H1 (cell line): ENCODE results near the gene EXD3. TPM values are rescaled to one million over a fixed set of nuclear protein-coding genes. Genes with fewer than 3 reads are reported as not detected.

Experiments
- CTCF ChIA-PET: fragments of 300-600 bp; sonication (Branson Sonifier 250); formaldehyde crosslinking; loops from one replicate; lab custom pipeline; 2021; ENCODE audit not compliant: partially characterized antibody; lab: Charles Lee
- POLR2A ChIA-PET: fragments of 300-600 bp; sonication (Branson Sonifier 250); formaldehyde crosslinking; loops from one replicate; lab custom pipeline; 2021; ENCODE audit warnings: inconsistent platforms; ENCODE audit not compliant: partially characterized antibody; lab: Charles Lee
- DNase-seq, 2 experiments: peaks; one replicate each; pipeline versions ENCODE4 v3.0.0 to v3.0.0-alpha.2; 2010 to 2022; ENCODE audit warnings: low spot score in 2 of 2, low read depth in 1 of 2, mixed read lengths in 1 of 2
- FAIRE-seq: peaks from 2 replicates; lab custom pipeline; 2011; peaks lifted over from hg19 to GRCh38; lab: Jason Lieb, UNC
- H2AFZ ChIP-seq: 2 replicates; pipeline ENCODE4 v1.8.1; 2012; ENCODE audit warnings: low read length, inconsistent platforms
- H2AK5ac ChIP-seq: 2 replicates; pipeline ENCODE4 v1.6.1; 2013; ENCODE audit warnings: low read depth, low read length
- H2BK120ac ChIP-seq: replicated peaks from 2 replicates; pipeline ENCODE3; 2013; ENCODE audit warnings: low read depth, low read length, inconsistent platforms
- H2BK12ac ChIP-seq: 2 replicates; pipeline ENCODE4 v1.6.1; 2013; ENCODE audit warnings: low read depth, low read length
- H2BK15ac ChIP-seq: 2 replicates; pipeline ENCODE4 v1.6.1; 2013; ENCODE audit warnings: low read length
- H2BK20ac ChIP-seq: 2 replicates; pipeline ENCODE4 v1.6.1; 2013; ENCODE audit warnings: low read length
- H2BK5ac ChIP-seq: 2 replicates; pipeline ENCODE4 v1.6.1; 2013; ENCODE audit warnings: low read depth, low read length
- H3K14ac ChIP-seq: 2 replicates; pipeline ENCODE4 v1.6.1; 2013; ENCODE audit warnings: inconsistent platforms; ENCODE audit not compliant: insufficient read length
- H3K18ac ChIP-seq: 2 replicates; pipeline ENCODE4 v1.6.1; 2013; ENCODE audit warnings: low read length; ENCODE audit errors: extremely low read depth
- H3K23ac ChIP-seq: 2 replicates; pipeline ENCODE4 v1.6.1; 2013; ENCODE audit warnings: inconsistent platforms; ENCODE audit not compliant: insufficient read length
- H3K23me2 ChIP-seq: 2 replicates; pipeline ENCODE4 v1.6.1; 2013; ENCODE audit warnings: low read depth, low read length
- H3K27ac ChIP-seq: 2 replicates; pipeline ENCODE4 v1.6.1; 2011; ENCODE audit warnings: low read depth, low read length, inconsistent platforms
- H3K27me3 ChIP-seq, 4 experiments: replicated peaks in 1 of 4; 1 replicate in 1 of 4; 2 replicates in 3 of 4; pipeline versions ENCODE4 v1.6.1 to v1.8.1; 2011 to 2013; ENCODE audit warnings: low read length in 3 of 4, mild to moderate bottlenecking in 3 of 4, inconsistent platforms in 2 of 4, mixed read lengths in 2 of 4, moderate library complexity in 1 of 4; ENCODE audit not compliant: control insufficient read depth in 3 of 4, insufficient read depth in 3 of 4; ENCODE audit errors: extremely low read depth in 1 of 4
- H3K36me3 ChIP-seq, 4 experiments: 2 replicates each; pipeline versions ENCODE4 v1.6.1 to v1.8.1; 2011 to 2013; ENCODE audit warnings: mild to moderate bottlenecking in 4 of 4, low read length in 3 of 4, moderate library complexity in 2 of 4, control low read depth in 1 of 4, inconsistent platforms in 1 of 4; ENCODE audit not compliant: insufficient read depth in 4 of 4, control insufficient read depth in 2 of 4
- H3K4ac ChIP-seq: replicated peaks from 2 replicates; pipeline ENCODE3; 2013; ENCODE audit warnings: low read length, low read depth, mixed read lengths, inconsistent platforms; ENCODE audit not compliant: insufficient read length
- H3K4me1 ChIP-seq, 4 experiments: replicated peaks in 1 of 4; 1 replicate in 1 of 4; 2 replicates in 3 of 4; pipeline versions ENCODE4 v1.6.1 to v1.8.1; 2011 to 2013; ENCODE audit warnings: low read length in 3 of 4, inconsistent platforms in 2 of 4, mixed read lengths in 1 of 4; ENCODE audit not compliant: insufficient read depth in 4 of 4, control insufficient read depth in 3 of 4
- H3K4me2 ChIP-seq, 2 experiments: 2 replicates each; pipeline versions ENCODE4 v1.6.1 to v1.8.1; 2011 to 2013; ENCODE audit warnings: low read depth in 2 of 2, low read length in 2 of 2, control low read depth in 1 of 2, inconsistent platforms in 1 of 2, mild to moderate bottlenecking in 1 of 2; ENCODE audit not compliant: insufficient read depth in 1 of 2
- H3K4me3 ChIP-seq, 4 experiments: fragments of 200-600, 300-600 bp in 1 of 4; sonication (generic), shearing (Covaris generic), sonication (Bioruptor Twin) in 1 of 4; 2 replicates each; pipeline versions ENCODE4 v1.5.1 to v1.8.1; 2011 to 2016; ENCODE audit warnings: low read length in 4 of 4, low read depth in 3 of 4, control low read depth in 2 of 4, inconsistent platforms in 2 of 4, mild to moderate bottlenecking in 2 of 4, mixed read lengths in 1 of 4, moderate library complexity in 1 of 4; ENCODE audit not compliant: insufficient read depth in 2 of 4; ENCODE audit errors: extremely low read depth in 1 of 4
- H3K56ac ChIP-seq: replicated peaks from 2 replicates; pipeline ENCODE3; 2013; ENCODE audit warnings: low read depth, mild to moderate bottlenecking, mixed read lengths, low read length, inconsistent platforms; ENCODE audit not compliant: insufficient read length
- H3K79me1 ChIP-seq: 2 replicates; pipeline ENCODE4 v1.6.1; 2013; ENCODE audit warnings: low read depth, low read length, control low read depth
- H3K79me2 ChIP-seq, 2 experiments: 2 replicates each; pipeline versions ENCODE4 v1.6.1 to v1.8.1; 2012 to 2013; ENCODE audit warnings: low read length in 2 of 2, mild to moderate bottlenecking in 2 of 2, inconsistent platforms in 1 of 2; ENCODE audit not compliant: insufficient read depth in 2 of 2, control insufficient read depth in 1 of 2
- H3K9ac ChIP-seq, 4 experiments: replicated peaks in 1 of 4; 1 replicate in 1 of 4; 2 replicates in 3 of 4; pipeline versions ENCODE4 v1.6.1 to v1.8.1; 2011 to 2013; ENCODE audit warnings: low read depth in 3 of 4, low read length in 3 of 4, control low read depth in 2 of 4, mild to moderate bottlenecking in 2 of 4, moderate library complexity in 2 of 4, inconsistent platforms in 1 of 4; ENCODE audit errors: extremely low read depth in 1 of 4
- H3K9me3 ChIP-seq, 2 experiments: 2 replicates each; pipeline versions ENCODE4 v1.6.1 to v1.8.1; 2012 to 2013; ENCODE audit warnings: mild to moderate bottlenecking in 2 of 2, moderate library complexity in 2 of 2, control low read depth in 1 of 2, inconsistent platforms in 1 of 2, low read depth in 1 of 2, low read length in 1 of 2, mixed read lengths in 1 of 2; ENCODE audit not compliant: insufficient read depth in 2 of 2
- H4K20me1 ChIP-seq, 2 experiments: replicated peaks in 1 of 2; 2 replicates each; pipeline versions ENCODE3 to v1.8.1; 2011 to 2013; ENCODE audit warnings: inconsistent platforms in 2 of 2, low read length in 2 of 2, mild to moderate bottlenecking in 1 of 2; ENCODE audit not compliant: insufficient read depth in 2 of 2, control insufficient read depth in 1 of 2
- H4K5ac ChIP-seq: 2 replicates; pipeline ENCODE4 v1.6.1; 2013; ENCODE audit warnings: low read length, low read depth, mixed read lengths, inconsistent platforms; ENCODE audit not compliant: insufficient read length
- H4K8ac ChIP-seq: 2 replicates; pipeline ENCODE4 v1.8.0; 2013; ENCODE audit warnings: mild to moderate bottlenecking, moderate library complexity, low read length, inconsistent platforms; ENCODE audit not compliant: insufficient read depth; ENCODE audit errors: extremely low read depth
- H4K91ac ChIP-seq: replicated peaks from 2 replicates; pipeline ENCODE3; 2013; ENCODE audit warnings: low read length, mixed read lengths, inconsistent platforms; ENCODE audit not compliant: insufficient read length
- GTF2F1 ChIP-seq: IDR thresholded peaks from 2 replicates; pipeline ENCODE4 v1.6.1; 2012; ENCODE audit warnings: low read depth, low read length, improper control_type of control experiment, borderline replicate concordance
- JUND ChIP-seq: IDR thresholded peaks from 2 replicates; pipeline ENCODE4 v1.6.1; 2011; ENCODE audit warnings: mild to moderate bottlenecking, improper control_type of control experiment, low read length
- KDM5A ChIP-seq: fragments of 200-600 bp; IDR thresholded peaks from 2 replicates; pipeline ENCODE4 v1.7.1; 2012; ENCODE audit warnings: mild to moderate bottlenecking, low read length, inconsistent platforms, mixed read lengths
- MAX ChIP-seq: IDR thresholded peaks from 2 replicates; pipeline ENCODE4 v1.6.1; 2012; ENCODE audit warnings: inconsistent platforms
- NANOG ChIP-seq: IDR thresholded peaks from 2 replicates; pipeline ENCODE4 v1.6.1; 2011; ENCODE audit warnings: low read length, low read depth, mild to moderate bottlenecking, inconsistent platforms; ENCODE audit not compliant: insufficient read depth, poor library complexity, severe bottlenecking
- POLR2A ChIP-seq, 2 experiments: IDR thresholded peaks; 1 replicate in 1 of 2; 2 replicates in 1 of 2; pipeline ENCODE4 v1.6.1; 2011; ENCODE audit warnings: low read depth in 2 of 2, low read length in 2 of 2, mild to moderate bottlenecking in 2 of 2; ENCODE audit errors: control extremely low read depth in 1 of 2
- POU5F1 ChIP-seq: IDR thresholded peaks from 2 replicates; pipeline ENCODE4 v1.6.1; 2011; ENCODE audit warnings: low read depth, mild to moderate bottlenecking, low read length, moderate library complexity
- SAP30 ChIP-seq: fragments of 300-600 bp; sonication (generic); IDR thresholded peaks from 2 replicates; pipeline ENCODE4 v1.7.1; 2012; ENCODE audit warnings: low read length, moderate library complexity, mild to moderate bottlenecking, inconsistent platforms; ENCODE audit not compliant: insufficient read depth, insufficient replicate concordance
- SP1 ChIP-seq: IDR thresholded peaks from 2 replicates; pipeline ENCODE4 v1.6.1; 2011; ENCODE audit warnings: low read depth, low read length
- SRF ChIP-seq: IDR thresholded peaks from 2 replicates; pipeline ENCODE4 v1.6.1; 2011; ENCODE audit warnings: mild to moderate bottlenecking, low read depth, low read length, moderate library complexity
- SUZ12 ChIP-seq: fragments of 200-600 bp; sonication (generic); IDR thresholded peaks from 2 replicates; pipeline ENCODE4 v1.6.1; 2012; ENCODE audit warnings: mild to moderate bottlenecking, inconsistent platforms, low read length, moderate library complexity, mixed read lengths
- WGBS, 2 experiments: shearing (Covaris generic) in 1 of 2; methylation state at CpG; one replicate each; pipeline versions ENCODE4 v1.1.6 to v1.1.7; 2013 to 2015; ENCODE audit warnings: low lambda C conversion rate in 2 of 2, mixed read lengths in 2 of 2, inconsistent platforms in 1 of 2, low coverage in 1 of 2, missing lambda C conversion rate in 1 of 2; ENCODE audit not compliant: insufficient replicate concordance in 2 of 2, insufficient coverage in 1 of 2, insufficient read length in 1 of 2; ENCODE audit errors: extremely low coverage in 1 of 2, missing lambda C conversion rate in 1 of 2; 5-methylcytosine and 5-hydroxymethylcytosine counted together
- polyA plus RNA-seq, 7 experiments: library from polyadenylated mRNA; depleted of rRNA in 3 of 7; stranded (reverse) in 5 of 7; unstranded in 2 of 7; fragments of >200 nt in 5 of 7; fragments of 200-250 nt in 2 of 7; gene quantifications; 1 replicate in 5 of 7; 2 replicates in 1 of 7; 4 replicates in 1 of 7; pipeline versions ENCODE4 v1.2.1 to v1.2.3, GENCODE V29; 2011 to 2013; ENCODE audit warnings: missing spikeins in 2 of 7, mixed read lengths in 2 of 7
- total RNA-seq: library from RNA; stranded (reverse); fragmentation: NEBNext Ultra II Directional; extraction: Animal tissue kit (Norgen Biotek cat#: 25700); gene quantifications from 2 replicates; pipeline ENCODE4 v1.2.1, GENCODE V29; 2021

Gene EXD3
- total and polyA plus RNA-seq, 2 of the 8 experiments (the other 6 are each of a cell fraction or from before 2014, with no cell fraction given) = 7.2 to 9.4 TPM

GRCh38 chr9:137280474-137281344 lies 142.3 kb downstream of the EXD3 start:
- ChIA-PET CTCF (interaction anchor here (0.8 to 3.8 kb wide), 10 partner anchors 11 to 164 kb away, joined by 3 to 19 read pairs (median 6); partner anchors contain the start of genes EXD3, NOXA1 and NRARP), POLR2A (interaction anchor here (0.8 to 47.8 kb wide), 11 partner anchors 8 to 142 kb away, joined by 3 to 1462 read pairs (median 4); partner anchors contain the start of genes CYSRT1, EXD3, NDOR1 and NELFB)
- H2BK12ac ChIP-seq = no peak overlapping the region
- no peak overlapping the region for H3K27ac ChIP-seq
- no peak overlapping the region for H2AK5ac ChIP-seq
- no peak for FAIRE-seq
- peaks cover 0 to 21% (median 17%) of the 10 kb centered on the region in 4 experiments; a peak in 6 of 7 replicates for H3K4me1 ChIP-seq
- no peak overlapping the region for H3K9ac ChIP-seq
- H4K20me1 ChIP-seq = peaks cover 0 to 8% of the 10 kb centered on the region in 2 experiments
- H4K5ac ChIP-seq = no peak overlapping the region
- H3K4me3 ChIP-seq = peak overlapping the region; percentile 42 to 75 (median 54)
- no peak overlapping the region for H3K14ac ChIP-seq
- H4K8ac ChIP-seq = peak overlapping the region; percentile 25
- no peak overlapping the region for H2BK20ac ChIP-seq
- H3K79me1 ChIP-seq = no peaks in the 10 kb centered on the region; the same call in 1 of the 2 replicates
- peak overlapping the region; percentile 83 for H3K18ac ChIP-seq
- H3K23ac ChIP-seq = no peak overlapping the region
- DNase-seq = peak in 1 of 2 experiments; percentile 78
- H3K9me3 ChIP-seq = no peaks in the 10 kb centered on the region; a peak in 1 of 4 replicates
- peaks cover 2 to 27% (median 14%) of the 10 kb centered on the region in 4 experiments; a peak in 6 of 7 replicates for H3K27me3 ChIP-seq
- H4K91ac ChIP-seq = no peak overlapping the region
- H3K56ac ChIP-seq = no peak overlapping the region
- no peaks in the 10 kb centered on the region for H3K79me2 ChIP-seq
- no peak overlapping the region; the same call in 1 of the 2 replicates for H2BK15ac ChIP-seq
- no peak overlapping the region for H2AFZ ChIP-seq
- no peak overlapping the region for H2BK5ac ChIP-seq
- H3K23me2 ChIP-seq = peaks cover 11% of the 10 kb centered on the region; the same call in 1 of the 2 replicates
- H3K4me2 ChIP-seq = peak overlapping the region; percentile 77 to 89
- H2BK120ac ChIP-seq = no peak overlapping the region
- WGBS, 2 experiments = 13% methylated on average over 36 of the region's 85 CpGs; no CpG with 5 or more reads in 1 of the 2 experiments
- peaks cover 0 to 12% (median 0%) of the 10 kb centered on the region in 4 experiments; a peak in 2 of 8 replicates for H3K36me3 ChIP-seq
- peak overlapping the region; percentile 78 for H3K4ac ChIP-seq
- TF ChIP-seq KDM5A = no peak
- TF ChIP-seq MAX = peak; percentile 1
- no peak for TF ChIP-seq POU5F1
- TF ChIP-seq GTF2F1 = no peak
- TF ChIP-seq SAP30 = no peak
- TF ChIP-seq POLR2A (IDR thresholded peaks at IDR 0.05; ENCODE audit: control extremely low read depth in 1 of 2, low read depth in 2 of 2, low read length in 2 of 2) = no peak
- no peak for TF ChIP-seq SRF
- TF ChIP-seq SP1 = no peak
- no peak for TF ChIP-seq JUND
- TF ChIP-seq NANOG = no peak
- TF ChIP-seq SUZ12 = 0 out of 2 replicates have a peak, but pooled peaks have one; percentile 10
